GM21423 (cell line): ENCODE measurements around the gene GALNT12.

ENCODE experiments used
- ATAC-seq: cut with Tn5 transposase; IDR thresholded peaks from one replicate; pipeline ENCODE4 v1.9.1; 2021; ENCODE audit warnings: mild to moderate bottlenecking, moderate library complexity; ENCODE audit not compliant: unreplicated experiment

The GALNT12 gene

DNA sequence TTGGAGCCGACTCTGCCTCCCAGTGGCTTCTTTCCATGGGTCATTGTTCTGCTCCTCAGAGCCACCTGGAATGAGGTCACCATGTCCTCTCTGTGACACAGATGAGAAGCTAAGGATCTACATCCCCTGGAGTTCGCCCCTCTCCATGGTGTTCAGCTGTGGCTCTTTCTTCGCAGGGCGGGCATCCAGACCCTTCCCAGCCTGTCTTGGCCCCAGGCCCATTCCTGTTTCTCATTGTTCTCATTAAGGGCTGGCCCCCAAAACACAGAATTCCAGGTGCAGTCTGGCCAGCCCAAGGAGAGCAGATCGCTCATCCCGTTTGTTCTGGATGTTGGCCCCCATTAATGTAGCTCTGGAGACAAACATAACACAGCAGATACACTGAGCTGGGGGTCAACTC lies 69.8 kb downstream of the GALNT12 start:
- no peak for ATAC-seq

DNA sequence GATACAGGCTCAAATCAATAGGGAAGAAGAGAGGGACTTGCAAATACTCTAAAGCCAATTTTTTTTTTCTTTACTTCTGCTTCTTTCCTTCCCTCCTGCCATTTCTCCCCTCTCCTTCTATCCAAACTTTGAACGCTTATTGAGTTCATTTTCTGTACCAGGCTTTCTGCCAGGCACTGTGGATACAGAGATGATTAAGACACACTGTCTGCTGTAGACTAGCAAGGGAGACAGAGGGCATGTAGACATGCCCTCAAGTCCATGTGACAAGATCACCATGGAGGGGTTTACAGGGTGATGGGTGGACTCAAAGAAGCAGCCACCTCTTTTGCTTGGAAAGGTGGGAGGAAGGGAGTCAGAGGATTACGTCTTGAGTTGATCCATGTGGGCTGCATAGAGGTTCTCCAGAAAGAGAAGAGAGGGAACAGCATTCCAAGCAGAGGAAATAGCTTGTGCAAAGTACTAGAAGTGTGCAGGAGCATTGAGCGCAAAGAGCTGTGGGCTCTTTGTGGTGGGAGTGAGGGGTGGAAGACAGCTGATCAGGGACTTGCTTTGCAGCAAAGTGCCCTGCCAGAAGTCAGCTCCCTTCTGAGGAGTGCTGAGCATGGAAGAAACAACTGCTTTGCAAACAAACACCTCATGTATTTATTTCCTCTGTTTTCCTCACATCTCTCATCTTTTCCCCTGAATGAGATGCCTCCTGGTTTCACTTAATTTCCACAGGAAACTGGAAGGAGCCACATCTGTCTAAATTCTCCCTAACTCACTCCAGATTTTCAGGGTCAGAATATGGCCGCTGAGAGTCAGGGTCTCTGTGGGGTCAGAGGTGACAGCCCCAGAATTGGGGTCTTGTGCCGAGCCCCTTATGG lies 71.9 kb downstream of the GALNT12 start:
- ATAC-seq, result no peak

DNA sequence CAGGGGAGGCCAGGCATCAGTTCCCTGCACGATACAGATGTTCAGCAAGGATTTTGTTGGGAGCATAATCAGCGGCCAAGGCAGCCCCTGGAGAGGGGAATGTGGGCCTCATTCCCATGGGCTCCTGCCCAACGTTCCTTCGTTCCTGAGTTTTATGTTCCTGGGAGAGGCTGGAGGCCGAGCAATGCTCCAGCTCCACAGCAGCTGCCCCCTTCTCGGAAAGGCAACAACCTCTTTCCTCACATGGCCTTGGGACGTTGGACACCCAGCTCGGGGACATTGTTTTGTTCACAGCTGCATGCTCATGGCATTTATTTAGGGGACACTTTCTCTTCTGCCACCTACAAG lies 72.5 kb downstream of the GALNT12 start:
- no peak for ATAC-seq

DNA sequence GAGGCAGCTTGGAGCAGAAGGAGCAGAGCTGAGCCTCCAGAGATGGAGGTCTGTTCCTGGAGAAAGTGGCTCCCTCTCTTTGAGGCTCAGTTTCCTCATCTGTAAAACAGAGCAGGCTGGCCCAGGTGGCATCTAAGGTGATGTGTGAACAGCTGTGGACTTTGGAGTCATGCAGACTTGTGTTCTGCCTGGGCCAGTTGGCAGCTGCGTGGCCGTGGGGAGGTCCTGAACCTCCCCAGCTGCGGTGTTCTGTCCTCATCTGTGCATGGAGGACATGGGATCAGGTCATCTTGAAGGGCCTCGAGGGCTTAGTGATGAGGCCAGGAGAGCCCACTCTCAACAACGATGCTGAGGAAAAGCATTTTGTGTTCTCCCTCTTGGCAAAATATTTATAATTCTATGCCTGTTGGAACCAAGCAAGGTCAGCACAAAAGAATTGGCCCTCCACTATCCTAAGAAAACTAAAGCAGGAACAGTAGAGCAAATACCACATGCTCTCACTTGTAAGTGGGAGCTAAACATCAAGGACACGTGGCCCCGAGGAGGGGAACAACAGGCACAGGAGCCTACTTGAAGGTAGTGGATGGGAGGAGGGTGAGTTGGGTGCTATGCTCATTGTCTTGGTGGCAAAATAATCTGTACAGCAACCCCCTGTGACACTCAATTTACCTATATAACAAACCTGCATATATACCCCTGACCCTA lies 73.0 kb downstream of the GALNT12 start:
- no peak for ATAC-seq

DNA sequence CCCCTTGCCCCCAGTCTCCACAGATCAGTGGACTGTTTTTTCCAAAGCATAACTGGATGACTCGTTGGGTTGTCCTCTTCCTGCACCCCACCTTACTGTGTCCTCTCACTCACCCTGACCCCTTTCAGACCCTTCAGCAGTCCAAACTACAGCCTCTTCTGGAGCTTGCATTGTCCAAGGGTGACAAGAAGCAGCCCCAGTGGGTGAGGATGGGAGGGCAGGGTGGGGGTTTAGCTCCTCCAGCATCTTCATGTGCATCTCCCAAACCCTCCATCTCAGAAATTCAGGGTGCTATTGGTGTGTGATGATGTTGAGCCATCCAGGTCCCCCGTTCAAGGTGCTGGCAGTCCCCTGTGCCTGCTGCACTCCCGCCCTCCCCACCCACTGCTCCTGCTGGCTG lies 73.9 kb downstream of the GALNT12 start:
- ATAC-seq, result no peak

DNA sequence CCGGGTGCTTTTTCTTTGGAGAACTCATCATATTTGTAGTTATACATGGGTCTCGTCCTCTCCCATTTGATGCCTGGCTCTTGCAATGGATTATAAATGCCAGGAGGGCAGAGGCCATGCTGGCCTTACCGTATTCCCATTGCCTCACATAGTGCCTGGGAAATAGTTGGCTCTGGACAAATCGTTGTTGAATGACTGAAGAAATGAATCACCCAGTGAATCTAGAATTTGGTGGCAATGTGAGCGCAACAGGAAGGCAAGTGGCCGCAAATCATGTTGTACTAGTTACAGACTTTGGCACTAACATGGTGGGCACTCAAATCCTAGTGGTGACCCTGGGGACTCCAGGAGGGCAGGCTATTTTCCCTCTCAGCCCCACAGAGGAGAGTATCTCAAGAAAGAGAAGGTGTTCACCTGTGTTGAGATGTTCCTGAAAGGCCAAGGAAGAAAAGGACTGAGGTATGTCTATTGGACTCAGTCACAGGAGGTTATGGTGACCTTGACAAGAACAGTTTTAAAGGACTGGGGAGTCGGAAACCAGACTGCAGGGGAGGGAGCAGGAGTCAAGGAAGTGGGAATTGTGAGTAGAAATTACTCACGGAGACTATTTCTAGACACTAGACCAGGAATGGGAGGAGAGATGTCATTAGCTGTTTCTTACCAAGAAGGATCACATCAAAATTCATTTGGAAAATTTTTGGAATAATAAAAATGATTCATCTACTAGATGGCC lies 74.5 kb downstream of the GALNT12 start:
- ATAC-seq, result no peak

DNA sequence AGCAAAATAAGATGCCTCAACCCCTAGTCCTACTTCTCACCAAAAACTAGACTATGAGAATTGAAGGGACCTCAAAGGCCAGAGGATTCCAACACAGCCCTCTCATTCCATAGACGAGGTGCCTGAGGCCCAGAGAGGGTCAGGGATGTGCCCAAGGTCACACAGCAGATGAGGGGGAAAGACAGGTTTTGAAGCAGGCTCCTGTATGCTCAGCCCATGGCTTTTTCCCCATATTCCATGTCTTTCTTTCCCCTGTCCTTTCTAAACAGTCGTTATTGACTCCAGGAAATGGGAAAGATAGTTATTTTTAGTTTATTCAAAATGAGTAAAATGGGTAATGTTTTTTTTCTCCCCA lies 75.1 kb downstream of the GALNT12 start:
- no peak for ATAC-seq

DNA sequence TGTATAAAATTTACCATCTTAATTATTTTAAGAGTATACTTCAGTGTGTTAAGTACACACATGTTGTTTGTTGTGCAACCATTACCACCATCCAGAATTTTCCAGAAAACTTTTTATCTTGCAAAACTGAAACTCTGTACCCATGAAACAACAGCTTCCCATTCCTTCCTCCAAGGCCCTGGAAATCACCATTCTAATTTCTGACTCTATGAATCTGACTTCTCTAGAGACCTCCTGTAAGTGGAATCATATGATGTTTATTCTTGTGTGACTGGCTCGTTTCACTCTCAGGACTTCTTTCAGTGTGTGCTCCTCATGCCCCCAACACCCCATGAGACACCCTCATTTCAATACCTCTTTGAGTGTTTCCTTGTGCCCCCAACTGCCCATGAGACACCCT lies 75.8 kb downstream of the GALNT12 start:
- no peak for ATAC-seq

DNA sequence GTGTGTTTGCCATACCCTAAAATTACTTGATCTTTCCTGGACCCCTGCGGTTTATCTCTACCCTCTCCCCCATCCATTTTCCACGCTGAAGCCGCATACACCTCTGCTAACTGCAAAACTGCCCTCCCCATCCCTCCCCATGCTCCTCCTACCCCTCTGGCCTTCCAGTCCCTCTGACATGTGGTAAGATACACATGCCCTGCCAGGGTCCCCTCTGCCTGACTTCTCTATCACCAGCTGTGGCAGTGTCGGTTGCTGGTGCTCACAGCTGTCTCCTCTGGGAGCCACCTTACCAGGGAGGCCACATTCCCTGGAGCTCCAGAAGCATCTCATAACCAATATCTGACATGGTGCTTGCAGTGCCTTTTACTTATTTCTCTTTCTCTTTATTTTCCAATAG lies 77.4 kb downstream of the GALNT12 start:
- ATAC-seq, result no peak

DNA sequence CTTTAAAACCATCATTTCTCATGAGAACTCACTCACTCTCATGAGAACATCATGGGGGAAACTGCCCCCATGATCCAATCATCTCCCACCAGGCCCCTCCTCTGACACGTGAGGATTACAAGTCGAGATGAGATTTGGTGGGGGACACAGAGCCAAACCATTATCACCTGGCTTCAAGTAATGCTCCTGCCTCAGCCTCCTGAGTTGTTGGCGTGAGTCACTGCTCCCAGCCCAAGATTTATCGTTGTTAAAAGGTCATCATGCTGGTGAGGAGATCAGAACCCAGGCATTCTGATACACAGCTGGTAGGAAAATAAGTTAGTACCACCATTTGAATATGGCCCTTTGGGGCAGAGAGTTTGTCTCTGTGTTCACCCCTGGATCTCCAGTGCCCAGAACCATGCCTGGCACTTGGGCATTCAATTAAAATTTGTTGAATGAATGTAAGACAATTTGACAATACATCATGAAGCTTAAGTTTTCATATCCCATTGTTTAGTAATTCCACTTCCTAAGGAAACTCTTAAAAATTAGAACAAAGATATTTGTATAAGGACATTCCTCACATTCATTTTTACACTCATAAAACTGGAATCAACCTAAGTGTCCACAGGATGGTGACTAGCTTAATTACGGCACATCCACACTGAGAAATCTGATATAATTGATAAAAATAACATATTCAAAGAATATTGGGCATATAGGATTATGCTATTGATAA lies 78.3 kb downstream of the GALNT12 start:
- no peak for ATAC-seq

DNA sequence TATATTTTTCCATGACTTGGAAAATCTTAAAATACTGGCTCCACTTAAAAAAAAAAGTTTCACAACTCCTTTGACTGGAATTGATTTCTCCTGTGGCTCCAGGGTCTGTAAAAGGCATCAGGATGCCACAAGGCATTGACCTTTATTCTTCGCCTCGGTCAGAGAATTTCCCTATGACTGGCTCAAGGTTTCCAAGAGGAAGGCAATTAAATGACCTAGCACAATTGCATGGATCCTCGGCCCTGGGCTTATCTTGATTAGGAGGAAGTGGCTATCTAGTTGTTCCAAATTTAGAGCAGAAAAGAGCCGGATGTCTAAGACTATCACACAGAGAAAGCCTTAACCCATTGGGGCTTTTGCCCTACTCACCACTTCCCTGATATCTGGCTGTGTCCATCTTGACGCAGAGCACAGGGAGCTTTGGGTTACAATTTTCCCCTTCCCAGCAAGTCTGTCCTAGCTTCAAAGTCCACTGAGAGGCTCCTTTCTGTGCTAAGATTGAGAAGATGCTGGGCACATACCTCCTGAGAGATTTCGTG lies 79.3 kb downstream of the GALNT12 start:
- no peak for ATAC-seq

DNA sequence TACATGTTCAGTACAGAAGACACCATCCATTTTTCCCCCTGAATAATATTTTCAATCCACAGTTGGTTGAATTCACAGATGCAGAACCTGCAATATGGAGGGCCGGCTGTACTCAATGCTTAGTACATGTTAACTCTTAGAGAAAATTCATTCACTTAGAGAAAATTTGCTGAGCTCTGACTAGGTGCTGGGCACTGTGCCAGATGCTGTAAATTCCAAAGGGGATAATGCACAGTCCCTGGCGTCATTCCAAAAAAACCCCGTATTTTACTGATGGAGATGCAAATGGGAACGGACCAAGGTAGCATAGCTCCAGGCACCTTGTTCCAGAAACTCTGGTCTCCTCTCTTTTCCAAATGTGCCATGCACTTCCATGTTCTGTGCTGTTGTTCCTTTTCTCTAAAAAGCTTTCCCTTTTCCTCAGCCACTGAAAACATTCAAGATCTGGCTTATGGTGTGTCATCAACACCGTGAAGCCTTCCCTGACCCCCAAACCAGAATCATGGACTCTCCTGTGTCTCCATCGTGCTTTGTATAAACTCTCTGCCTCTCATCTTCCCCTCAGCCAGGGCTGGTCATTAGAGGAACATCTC lies 80.5 kb downstream of the GALNT12 start:
- ATAC-seq, result no peak

DNA sequence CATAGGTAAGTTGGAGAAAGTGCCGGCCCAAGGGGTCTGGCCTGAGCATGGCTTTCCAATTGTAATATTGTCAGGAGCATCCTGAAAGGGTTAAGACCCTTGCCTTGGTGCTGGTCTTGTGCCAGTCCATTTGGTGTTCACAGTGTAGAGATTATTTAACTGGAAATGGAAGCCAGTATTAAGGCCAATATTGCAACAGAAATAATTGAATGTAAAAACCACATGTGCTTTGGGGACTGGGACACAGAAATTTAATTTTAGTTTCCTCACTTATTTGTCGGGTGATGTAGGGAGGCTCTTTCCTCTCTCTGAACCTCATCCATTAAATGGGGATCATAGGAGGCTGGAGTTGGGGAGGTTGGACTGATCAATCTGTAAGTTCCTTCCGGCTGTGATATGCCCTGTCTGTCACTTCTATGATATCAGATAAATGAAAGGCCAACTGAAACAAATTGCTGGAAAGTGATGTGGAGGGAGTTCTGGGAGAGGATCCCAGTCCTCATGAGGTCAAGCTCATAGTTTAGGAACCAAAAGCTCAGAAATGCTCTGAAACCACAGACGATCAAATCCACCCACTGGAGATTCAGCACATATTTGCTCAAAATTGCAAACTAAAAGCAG lies 81.4 kb downstream of the GALNT12 start:
- ATAC-seq, result no peak

DNA sequence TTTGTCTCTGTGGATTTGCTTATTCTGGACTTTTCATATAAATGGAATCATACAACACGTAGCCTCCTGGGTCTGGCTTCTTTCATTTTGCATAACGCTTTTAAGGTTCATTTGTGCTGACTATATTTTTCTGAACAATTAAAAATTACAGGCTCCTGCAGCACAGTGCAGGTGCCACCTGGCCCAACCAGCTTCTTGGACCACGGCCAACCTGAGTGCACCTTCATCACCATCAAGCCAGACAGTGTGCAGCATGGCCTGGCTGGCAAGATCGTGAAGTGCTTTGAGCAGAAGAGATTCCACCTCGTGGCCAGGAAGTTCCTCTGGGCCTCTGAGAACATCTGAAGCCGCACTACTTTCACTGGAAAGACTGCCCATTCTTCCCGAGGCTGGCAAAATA lies 82.8 kb downstream of the GALNT12 start:
- no peak for ATAC-seq

DNA sequence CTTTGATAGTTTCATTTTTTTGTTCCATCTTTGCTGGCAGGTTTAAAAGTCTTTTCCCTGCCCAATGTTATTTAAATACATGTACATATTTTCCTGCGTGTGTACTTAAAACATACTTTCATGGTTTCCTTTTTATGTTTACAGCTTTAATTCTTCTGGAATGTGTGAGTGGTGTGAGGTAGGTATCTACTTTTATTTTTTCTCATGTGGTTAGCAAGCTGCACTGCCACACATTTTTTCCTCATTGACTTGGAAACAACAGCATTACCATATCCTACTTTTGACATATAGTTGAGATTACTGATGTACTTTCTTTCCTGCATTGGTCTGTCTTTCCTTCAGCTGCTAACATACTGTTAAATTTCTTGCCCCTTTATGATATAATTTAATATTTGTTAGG lies 84.8 kb downstream of the GALNT12 start:
- no peak for ATAC-seq

DNA sequence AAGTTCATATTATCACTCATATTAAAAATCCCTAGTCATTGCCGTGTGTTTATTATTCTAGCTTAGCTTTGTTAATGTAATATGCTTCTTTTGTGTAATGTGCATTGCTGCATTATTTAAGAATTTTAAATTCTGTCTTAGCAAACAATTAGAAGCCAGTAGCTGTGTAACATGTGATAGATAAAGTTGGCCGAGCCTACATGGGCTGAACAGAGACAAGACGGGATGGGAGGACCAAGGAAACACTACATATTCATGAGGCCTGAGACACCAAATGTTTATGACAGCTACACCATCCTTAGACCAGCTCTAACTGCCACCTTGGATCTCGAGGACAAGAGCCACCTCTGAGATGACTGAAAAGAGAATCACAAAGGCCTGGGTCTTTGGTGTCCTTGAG lies 85.2 kb downstream of the GALNT12 start:
- ATAC-seq, result no peak

DNA sequence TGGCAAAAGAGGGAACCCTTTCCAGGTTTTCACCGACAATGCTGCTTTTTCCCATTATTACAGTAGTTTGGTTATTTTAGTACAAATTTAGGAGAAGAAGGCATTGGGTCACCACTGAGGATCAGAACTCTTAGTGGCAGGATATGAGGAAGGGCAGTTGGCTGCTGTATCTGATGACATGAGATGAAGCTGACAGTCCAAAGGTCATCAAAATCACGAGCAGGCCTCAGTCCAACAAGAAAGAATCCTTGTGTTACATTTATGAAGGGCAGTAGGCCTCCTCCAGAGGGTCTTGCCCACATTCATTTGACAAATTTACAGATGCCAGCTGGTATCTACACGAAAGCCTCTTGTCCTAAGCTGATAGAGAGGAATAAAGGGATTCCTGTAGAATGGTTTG lies 86.7 kb downstream of the GALNT12 start:
- ATAC-seq, result no peak

DNA sequence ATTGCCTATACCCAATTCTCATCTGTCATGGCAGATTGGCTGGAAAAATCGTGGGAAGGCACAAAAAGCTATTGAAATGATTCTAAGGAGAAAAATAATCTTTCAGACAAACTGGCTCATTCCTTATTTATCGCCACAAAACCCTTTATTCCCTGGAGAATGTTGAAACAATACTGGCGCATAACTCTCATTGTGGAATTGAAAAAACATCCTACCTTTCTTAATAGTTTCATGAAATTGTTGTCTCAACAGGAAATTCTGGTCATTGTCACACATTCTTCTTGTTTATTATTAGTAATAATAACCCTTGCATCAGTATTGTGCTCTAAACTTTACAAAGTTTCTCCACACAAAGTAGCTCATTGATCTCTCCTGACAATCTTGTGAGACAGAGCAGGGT lies 87.3 kb downstream of the GALNT12 start:
- no peak for ATAC-seq

DNA sequence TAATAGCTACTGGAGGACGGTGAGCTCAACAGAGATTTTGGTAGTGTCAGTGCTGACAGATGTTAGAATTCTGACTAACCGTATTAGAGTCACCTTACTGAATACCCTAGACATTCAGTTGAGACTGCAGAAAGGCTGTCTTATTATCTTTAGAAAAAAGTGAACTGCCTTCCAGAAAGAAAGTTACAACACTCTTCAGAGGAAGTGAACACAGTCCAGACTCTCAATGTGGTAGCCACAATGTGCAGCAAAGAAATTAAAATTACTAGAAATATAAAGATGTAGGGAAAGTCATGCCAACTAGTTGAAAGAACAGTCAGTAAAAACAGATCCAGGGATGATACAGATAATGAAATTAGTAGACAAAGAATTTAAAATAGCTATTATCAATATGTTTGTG lies 89.2 kb downstream of the GALNT12 start:
- no peak for ATAC-seq

DNA sequence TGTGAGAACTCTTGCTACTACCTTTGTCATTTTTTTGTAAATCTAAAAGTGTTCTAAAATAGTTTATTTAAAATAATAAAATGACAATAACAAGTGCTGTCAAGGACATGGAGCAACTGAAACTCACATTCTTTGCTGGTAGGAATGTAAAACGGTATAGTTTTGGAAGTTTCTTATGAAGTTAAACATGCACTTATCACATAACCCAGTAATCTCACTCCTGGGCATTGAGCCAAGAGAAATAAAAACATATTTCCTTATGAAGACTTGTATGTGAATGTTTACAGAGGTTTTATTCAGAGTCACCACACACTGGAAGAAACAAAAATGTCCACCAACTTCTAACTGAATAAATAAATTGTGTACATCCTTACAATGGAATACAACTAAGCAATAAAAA lies 90.3 kb downstream of the GALNT12 start:
- ATAC-seq, result no peak
